Stomach (tissue), 9 donors: ENCODE measurements around the gene SLK. TPM values are rescaled to one million over a fixed set of nuclear protein-coding genes. Genes with fewer than 3 reads are reported as not detected.

ENCODE experiments used
- DNase-seq, 2 donors: peaks; one replicate each; pipeline versions ENCODE4 v3.0.0 to v3.0.0-alpha.2; 2013 to 2019
- H3K27ac ChIP-seq, 5 donors: fragments of 200-600 bp in 4 of 5; sonication (generic) in 4 of 5; one replicate each; pipeline ENCODE4 v1.5.1; 2013 to 2019; ENCODE audit warnings: mild to moderate bottlenecking in 1 of 5, moderate library complexity in 1 of 5
- H3K27me3 ChIP-seq, 3 donors: fragments of 200-600 bp; sonication (generic); one replicate each; pipeline ENCODE4 v1.5.1; 2017 to 2019; ENCODE audit warnings: mixed run types in 1 of 3
- H3K36me3 ChIP-seq, 4 donors: fragments of 200-600 bp; sonication (generic); 1 replicate in 3 of 4; 2 replicates in 1 of 4; pipeline ENCODE4 v1.5.1; 2016 to 2019
- H3K4me1 ChIP-seq, 4 donors: fragments of 200-600 bp; sonication (generic); one replicate each; pipeline ENCODE4 v1.5.1; 2016 to 2019
- H3K4me3 ChIP-seq, 4 donors: fragments of 200-600 bp; sonication (generic) in 3 of 4; one replicate each; pipeline ENCODE4 v1.5.1; 2016 to 2019; ENCODE audit warnings: mild to moderate bottlenecking in 1 of 4
- H3K9me3 ChIP-seq, 4 donors: fragments of 200-600 bp; sonication (generic); one replicate each; pipeline ENCODE4 v1.5.1; 2016 to 2019
- CTCF ChIP-seq, 7 experiments: fragments of 450-650 bp in 4 of 7; fragments of 200-600 bp in 3 of 7; sonication (generic) in 3 of 7; IDR thresholded peaks; one replicate each; pipeline ENCODE4 v1.5.1; 2016 to 2019; ENCODE audit warnings: antibody characterized with exemption in 7 of 7, control low read depth in 2 of 7, mild to moderate bottlenecking in 1 of 7
- EP300 ChIP-seq: sonication (generic); formaldehyde crosslinking; IDR thresholded peaks from one replicate; pipeline ENCODE4 v1.6.1; 2017; ENCODE audit warnings: antibody characterized with exemption
- POLR2A ChIP-seq, 4 donors: fragments of 450-650 bp; IDR thresholded peaks; one replicate each; pipeline ENCODE4 v1.6.1; 2016; ENCODE audit warnings: antibody characterized with exemption in 4 of 4, control low read depth in 2 of 4, mild to moderate bottlenecking in 1 of 4, moderate library complexity in 1 of 4
- POLR2AphosphoS5 ChIP-seq, 3 donors: sonication (generic); formaldehyde crosslinking; IDR thresholded peaks; one replicate each; pipeline ENCODE4 v1.6.1; 2016; ENCODE audit warnings: antibody characterized with exemption in 3 of 3
- WGBS, 5 donors: extraction: QIAGEN DNeasy Blood & Tissue Kit in 3 of 5; methylation state at CpG; one replicate each; pipeline versions ENCODE4 v1.1.5 to v1.1.7; 2013 to 2018; 5-methylcytosine and 5-hydroxymethylcytosine counted together
- intact Hi-C: fragments of 100-400 bp; cut with DNase I; formaldehyde crosslinking; loops from one replicate; pipeline ENCODE4 v1.15.1; 2023; ENCODE audit warnings: low total_unique reads
- polyA plus RNA-seq, 3 donors: library from polyadenylated mRNA; stranded (reverse); fragments of 200-250 nt; gene quantifications; one replicate each; pipeline ENCODE4 v1.2.3, GENCODE V29; 2013
- total RNA-seq, 5 donors: library from RNA; depleted of rRNA; stranded (reverse); fragments of >200 nt; gene quantifications; one replicate each; pipeline versions ENCODE4 v1.1.0 to v1.2.3, GENCODE V29; 2014 to 2016
- donor health status: healthy with polysubstance abuse.
- donor health status: Bipolar disorder and iron deficiency.
- donor health status: healthy.

SLK gene
- total and polyA plus RNA-seq, 8 donors = 10.1 to 94.5 (median 47.2) TPM

- H3K4me3 ChIP-seq = no peak overlapping the region
- H3K27ac ChIP-seq = no peak overlapping the region
- intact Hi-C loops = loop anchor here (10.0 kb wide), 1 partner anchor 164 kb away; no protein-coding TSS in a partner anchor
- no peaks in the 10 kb centered on the region for H3K4me1 ChIP-seq
- no peaks in the 10 kb centered on the region for H3K27me3 ChIP-seq
- no peak for DNase-seq
- H3K36me3 ChIP-seq = no peaks in the 10 kb centered on the region
- no peaks in the 10 kb centered on the region for H3K9me3 ChIP-seq
- 64 to 79% (median 69%) methylated on average over 9 of the region's 9 CpGs for WGBS, 5 donors
- TF ChIP-seq CTCF (IDR thresholded peaks at IDR 0.05) = no peak
- no peak for TF ChIP-seq POLR2AphosphoS5 (IDR thresholded peaks at IDR 0.05)
- TF ChIP-seq EP300 = no peak
- no peak for TF ChIP-seq POLR2A (IDR thresholded peaks at IDR 0.05)
Observed at GRCh38 chr10:104040862-104041789, 74.2 kb downstream of the SLK start.

GRCh38 chr10:104041891-104042535 is 75.1 kb downstream of the SLK start:
- Histone ChIP-seq H3K9me3 (no peaks in the 10 kb centered on the region), H3K27ac (no peak overlapping the region), H3K36me3 (no peaks in the 10 kb centered on the region), H3K4me1 (no peaks in the 10 kb centered on the region), H3K4me3 (no peak overlapping the region), H3K27me3 (no peaks in the 10 kb centered on the region)
- intact Hi-C loops = loop anchor here (10.0 kb wide), 1 partner anchor 163 kb away; no protein-coding TSS in a partner anchor
- DNase-seq = no peak
- no peak for TF ChIP-seq EP300
- TF ChIP-seq POLR2A (IDR thresholded peaks at IDR 0.05) = no peak
- 82 to 89% (median 87%) methylated on average over 10 to 14 of the region's 14 CpGs for WGBS, 5 donors

GRCh38 chr10:104043185-104043830 is 76.4 kb downstream of the SLK start:
- intact Hi-C loops = loop anchor here (10.0 kb wide), 1 partner anchor 161 kb away; no protein-coding TSS in a partner anchor
- 80 to 85% (median 82%) methylated on average over 8 of the region's 8 CpGs for WGBS, 5 donors
- Histone ChIP-seq H3K27me3 (no peaks in the 10 kb centered on the region), H3K9me3 (no peaks in the 10 kb centered on the region), H3K27ac (no peak overlapping the region), H3K4me1 (no peaks in the 10 kb centered on the region), H3K36me3 (no peaks in the 10 kb centered on the region), H3K4me3 (no peak overlapping the region)
- DNase-seq = no peak
- no peak for TF ChIP-seq POLR2A (IDR thresholded peaks at IDR 0.05)
- TF ChIP-seq POLR2AphosphoS5 (IDR thresholded peaks at IDR 0.05) = no peak
- no peak for TF ChIP-seq EP300
- TF ChIP-seq CTCF (IDR thresholded peaks at IDR 0.05) = no peak

- Histone ChIP-seq H3K9me3 (no peaks in the 10 kb centered on the region), H3K4me3 (no peak overlapping the region), H3K4me1 (peaks cover 0 to 3% (median under 1%) of the 10 kb centered on the region in 4 donors), H3K36me3 (no peaks in the 10 kb centered on the region), H3K27ac (no peak overlapping the region), H3K27me3 (no peaks in the 10 kb centered on the region)
- 73 to 86% (median 78%) methylated on average over 4 of the region's 4 CpGs for WGBS, 5 donors
- TF ChIP-seq POLR2AphosphoS5 (IDR thresholded peaks at IDR 0.05) (no peak), EP300 (no peak)
- intact Hi-C loops = loop anchor here (10.0 kb wide), 1 partner anchor 161 kb away; no protein-coding TSS in a partner anchor
- no peak for DNase-seq
Observed at GRCh38 chr10:104043854-104044253, 76.9 kb downstream of the SLK start.
